Measurements from ENCODE around the gene TMCC3.

TMCC3 gene

DNA sequence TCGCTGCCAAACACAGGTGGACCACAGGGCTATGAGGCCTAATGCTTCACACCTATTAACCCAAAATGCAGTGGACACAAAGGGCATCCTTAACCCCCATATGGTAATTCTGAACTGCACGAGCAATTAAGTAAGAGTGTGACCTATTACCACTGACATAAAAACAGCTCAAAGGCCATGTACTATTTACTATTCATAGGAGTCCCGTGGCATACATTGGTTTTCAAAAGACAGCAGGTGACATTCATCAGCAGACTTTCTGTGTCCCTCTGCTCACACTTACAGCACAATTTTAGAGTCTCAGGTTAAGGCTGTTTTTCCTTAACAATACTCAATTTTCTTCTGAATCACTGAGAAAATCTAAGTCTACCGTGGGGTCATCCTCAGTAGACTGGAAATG, 23.1 kb upstream of the TMCC3 start:
- no peak for DNase-seq (ENCODE audit: low spot score)

DNA sequence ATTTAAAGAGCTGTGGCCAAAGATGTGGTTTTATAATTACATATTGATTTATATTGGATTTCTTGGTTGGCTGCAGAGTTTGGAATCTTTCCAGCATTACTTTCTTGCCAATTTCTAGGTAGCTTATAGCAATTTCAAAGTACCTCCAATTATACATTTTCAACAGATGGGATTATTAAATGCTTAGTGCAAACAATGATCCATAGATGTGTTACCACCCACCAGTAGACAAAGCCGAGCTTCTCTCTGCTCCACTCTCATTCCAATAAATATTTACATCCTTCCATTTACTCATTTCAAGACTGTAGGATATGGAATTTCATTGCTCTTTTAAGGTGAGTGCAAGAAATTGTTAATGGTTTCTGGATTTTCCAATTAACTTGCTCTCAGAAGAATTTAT, 21.6 kb upstream of the TMCC3 start:
- DNase-seq (ENCODE audit: low spot score), result no peak

DNA sequence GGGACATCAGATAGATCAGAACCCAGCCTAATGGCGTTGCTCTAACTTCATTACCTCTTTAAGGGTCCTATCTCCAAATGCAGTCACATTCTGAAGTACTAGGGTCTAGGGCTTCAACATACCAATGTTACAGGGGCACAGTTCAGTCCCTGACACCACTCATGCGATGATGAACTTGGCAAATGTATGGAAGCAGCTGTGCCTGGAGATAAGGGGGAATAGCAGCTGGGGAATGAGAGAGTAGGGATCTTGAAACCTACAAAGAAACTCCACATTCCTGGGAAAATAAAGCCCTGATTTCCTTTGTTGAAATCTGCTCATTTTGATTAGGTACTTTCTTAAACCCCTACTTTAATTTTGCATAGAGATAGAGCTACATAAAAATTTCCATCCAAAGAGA, 20.5 kb upstream of the TMCC3 start:
- DNase-seq (ENCODE audit: low spot score), result no peak

DNA sequence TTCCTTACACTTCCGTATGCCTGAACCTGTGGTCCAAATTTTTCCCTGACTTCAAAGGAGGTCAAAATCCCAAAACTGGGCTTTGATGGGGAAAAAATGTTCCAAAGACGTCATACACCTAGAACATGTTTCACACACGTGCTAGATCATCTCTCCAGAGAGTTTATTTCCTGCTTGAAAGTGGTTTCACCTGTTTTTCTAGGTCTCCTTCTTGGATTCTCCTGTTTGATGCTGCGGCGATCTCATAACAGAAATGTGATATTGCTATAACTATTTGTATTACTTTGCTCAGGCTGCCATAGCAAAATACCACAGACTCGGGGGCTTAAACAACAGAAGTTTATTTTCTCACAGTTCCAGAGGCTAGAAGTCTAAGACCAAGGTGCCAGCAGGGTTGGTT, 19.7 kb upstream of the TMCC3 start:
- DNase-seq (ENCODE audit: low spot score), result no peak

DNA sequence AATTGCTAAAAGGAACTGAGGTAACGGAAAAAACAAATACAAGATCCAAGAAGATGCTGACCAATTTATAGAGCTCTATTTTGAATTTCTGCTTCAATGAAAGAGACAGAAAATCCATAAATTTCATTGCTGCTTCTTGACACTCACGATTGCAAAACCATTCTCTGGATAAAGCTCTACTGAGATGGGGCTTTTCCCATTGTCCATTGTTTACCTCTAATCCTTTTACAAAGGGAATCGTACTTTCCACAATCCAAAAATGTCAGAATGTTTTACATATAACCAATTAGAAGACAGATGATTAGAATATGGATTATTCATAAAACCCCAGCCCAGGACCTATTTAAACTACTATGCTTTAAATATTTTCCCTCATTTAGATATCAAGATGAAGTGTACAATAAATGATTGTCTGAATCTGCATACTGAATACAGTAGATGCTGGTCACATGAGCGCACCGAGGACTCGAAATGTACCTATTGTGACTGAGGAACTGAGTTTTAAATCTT, 16.7 kb upstream of the TMCC3 start:
- no peak for DNase-seq (ENCODE audit: low spot score)

DNA sequence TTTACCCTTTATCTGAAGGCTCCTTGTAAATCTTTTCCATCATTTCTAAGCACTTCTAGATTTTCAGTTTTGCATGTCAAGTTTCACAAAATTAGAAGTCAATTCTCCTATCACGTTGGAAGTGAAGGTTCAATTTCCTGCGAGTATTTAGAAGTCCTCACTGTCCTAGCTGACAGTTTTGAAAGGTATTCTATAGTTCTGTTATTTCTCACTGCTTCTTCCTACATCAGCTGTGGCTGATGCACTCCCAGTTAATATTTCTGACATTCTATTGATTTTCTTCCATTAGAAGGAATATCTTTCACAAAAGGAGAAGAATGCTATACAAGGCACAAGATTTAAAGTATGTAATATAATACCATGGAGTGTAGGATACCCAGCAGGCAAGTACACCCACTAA, 15.8 kb upstream of the TMCC3 start:
- no peak for DNase-seq (ENCODE audit: low spot score)

DNA sequence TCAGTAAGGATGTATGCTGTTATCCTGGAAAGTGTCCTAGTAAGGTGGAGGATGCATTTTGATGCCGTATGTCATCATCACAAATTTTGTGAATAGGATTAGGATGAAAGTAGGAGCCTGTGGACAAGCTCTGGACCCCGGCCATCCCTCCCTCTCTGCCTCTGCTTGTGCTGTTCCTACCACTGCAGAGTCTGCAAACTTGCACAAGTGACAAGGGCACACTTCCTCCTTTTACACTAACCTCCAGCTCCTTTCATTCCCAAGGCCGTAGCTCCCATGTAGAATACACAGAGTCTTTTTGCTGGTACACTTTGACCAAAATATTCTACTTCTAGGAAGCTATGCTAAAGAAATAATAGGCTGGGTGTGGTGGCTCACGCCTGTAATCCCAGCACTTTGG, 13.3 kb upstream of the TMCC3 start:
- DNase-seq (ENCODE audit: low spot score), result no peak

DNA sequence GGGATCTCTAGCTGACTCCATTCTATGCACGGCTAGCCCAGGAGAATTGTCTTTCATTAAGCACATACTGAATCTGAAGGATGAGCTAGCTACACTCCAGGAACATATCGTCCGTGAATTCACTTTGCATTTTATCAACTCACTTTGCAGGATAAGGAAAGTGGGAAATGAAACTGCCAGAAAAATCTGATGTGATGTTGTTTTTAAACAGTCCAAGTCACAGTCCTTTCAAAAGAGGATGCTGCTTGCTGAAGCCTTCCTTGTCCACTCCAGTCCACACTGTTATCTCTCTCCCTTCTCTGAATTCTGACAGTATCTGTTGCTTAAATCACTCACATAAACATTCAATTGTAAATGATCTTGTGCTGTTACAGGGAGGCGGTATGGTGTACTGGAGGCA, 12.7 kb upstream of the TMCC3 start:
- no peak for DNase-seq (ENCODE audit: low spot score)

DNA sequence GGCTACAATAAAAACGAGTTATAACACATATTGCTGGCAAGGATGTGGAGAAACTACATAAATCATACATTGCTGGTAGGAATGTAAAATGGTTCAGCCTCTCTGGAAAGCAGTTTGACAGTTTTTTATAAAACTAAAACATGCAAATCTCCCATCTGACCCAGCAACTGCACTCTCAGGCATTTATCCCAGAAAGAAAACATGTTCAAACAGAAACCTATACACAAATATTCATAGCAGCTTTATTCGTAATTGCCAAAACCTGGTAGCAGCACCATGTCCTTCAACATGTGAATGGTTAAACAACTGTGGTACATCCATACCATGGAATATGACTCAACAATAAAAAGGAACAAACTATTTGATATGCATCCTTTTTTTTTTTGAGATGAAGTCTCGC, 10.1 kb upstream of the TMCC3 start:
- DNase-seq (ENCODE audit: low spot score), result no peak

DNA sequence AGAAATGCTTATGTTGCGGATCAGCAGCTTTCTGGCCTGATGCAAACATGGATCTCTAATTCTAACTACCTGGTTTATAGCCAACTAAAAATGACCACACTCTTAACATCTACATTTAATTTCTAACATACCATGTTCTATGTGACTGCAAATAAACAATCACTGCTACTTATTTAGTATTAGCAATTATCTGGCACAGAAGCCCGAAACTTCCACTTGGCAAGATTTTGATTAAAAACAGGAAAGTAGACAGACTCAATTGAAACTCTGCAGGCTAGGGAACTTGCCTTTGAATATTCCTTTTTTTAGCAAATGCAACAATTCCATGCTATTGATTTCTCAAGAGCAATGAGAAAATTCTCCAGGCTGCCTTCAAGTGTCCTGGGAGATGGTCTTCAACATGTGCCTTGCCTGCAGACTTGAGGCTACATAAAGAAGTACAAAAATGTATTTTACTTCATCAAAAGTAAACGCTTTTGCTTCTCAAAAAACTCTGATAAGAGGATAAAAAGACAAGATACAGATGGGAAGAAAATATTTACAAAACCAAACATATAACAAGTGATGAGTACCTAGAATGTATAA, 9.1 kb upstream of the TMCC3 start:
- no peak for DNase-seq (ENCODE audit: low spot score)

DNA sequence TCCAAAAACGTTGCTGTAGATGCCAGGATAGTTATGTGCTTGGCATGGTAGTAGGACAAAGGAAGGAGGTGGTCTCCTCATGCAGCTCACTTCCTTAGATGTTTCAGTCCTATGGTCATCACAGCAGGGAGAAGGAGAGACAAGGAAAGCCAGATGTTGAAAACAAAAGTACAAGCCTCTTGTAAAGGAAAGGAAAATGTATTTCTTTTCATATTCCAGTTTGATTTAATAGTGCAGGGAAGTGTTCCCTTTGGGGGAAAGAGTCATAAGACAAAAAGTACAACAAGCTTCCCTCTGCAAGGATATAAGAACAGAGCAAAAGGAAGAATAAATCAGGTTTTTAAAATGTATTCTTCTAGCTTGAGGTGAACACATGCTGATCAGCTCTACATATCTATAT, 8.6 kb upstream of the TMCC3 start:
- no peak for DNase-seq (ENCODE audit: low spot score)

DNA sequence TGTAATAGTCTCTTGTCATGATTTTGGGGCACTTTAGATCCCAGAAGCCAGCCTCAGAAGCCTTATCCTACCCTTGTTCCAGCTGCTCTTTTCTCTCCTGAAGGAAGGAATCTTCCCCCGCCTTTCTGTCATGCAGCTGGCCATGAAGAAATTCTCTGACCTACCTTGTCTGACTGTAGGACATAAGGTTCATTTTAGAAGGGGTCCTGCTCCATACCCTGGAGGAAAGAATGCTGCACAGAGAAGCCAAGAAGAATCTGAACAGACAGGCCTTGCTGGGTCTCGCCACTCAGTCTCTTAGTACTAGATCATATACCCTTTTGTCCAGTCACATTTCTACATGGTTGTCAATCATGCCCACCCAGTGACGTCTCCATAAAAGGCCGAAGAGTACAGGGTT, 6.2 kb upstream of the TMCC3 start:
- no peak for DNase-seq (ENCODE audit: low spot score)

DNA sequence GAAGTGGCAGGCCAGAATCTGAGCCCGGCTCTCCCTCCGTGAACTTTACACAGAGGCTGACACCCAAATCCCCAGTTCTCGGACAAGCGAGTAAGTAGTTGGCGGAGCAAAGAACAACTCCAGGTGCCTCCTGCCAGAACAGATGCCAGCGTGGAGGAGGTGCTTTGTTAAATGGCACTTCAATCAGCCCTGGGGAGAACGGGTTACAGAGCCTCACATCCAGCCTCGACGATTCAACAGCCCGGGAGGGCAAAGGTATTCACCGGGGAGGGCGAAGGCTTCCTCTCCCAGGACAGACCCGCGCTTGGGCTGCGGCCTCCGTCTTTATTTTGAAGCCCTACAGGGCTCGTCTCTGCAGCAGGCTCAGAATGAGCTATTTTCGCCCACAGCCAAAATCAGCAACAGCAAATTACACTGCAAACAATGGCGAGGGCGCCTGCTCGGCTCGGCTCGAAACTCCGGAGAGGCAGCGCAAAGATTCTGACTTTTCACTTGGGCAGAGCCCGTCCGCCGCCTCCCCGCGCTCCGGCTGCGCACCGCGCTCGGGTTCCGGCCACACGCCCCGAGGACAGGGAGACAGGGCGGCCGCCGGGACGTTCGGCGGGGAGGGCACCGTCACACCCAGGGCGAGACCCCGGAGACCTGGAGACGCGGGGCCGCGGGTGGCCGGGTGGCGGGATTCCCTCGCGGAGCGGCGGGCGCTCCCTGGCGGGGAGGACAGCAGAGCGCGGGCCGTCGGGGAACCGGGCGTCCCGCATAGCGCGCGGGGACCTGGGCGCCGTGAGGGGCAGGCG, 811 bp downstream of the TMCC3 start:
- DNase-seq (ENCODE audit: low spot score), result peak; percentile 56

DNA sequence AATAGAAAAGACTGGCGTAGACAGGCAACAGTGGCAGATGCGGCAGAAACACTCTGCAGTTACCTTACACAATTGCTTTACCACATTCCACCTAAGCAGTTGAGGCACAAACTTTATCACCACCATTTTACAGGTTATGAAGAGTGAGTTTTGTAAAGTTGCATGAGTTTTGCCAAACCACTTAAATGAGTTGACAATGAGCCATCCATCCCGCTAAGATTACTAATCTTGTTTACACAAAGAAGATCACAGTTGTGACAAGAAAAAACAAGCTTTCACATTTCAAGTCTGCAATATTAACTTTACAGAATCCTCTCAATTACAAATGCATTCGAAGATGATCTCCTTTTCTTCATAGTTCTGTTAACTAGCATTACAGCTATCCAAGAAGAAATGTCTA, 1.8 kb downstream of the TMCC3 start:
- DNase-seq (ENCODE audit: low spot score), result no peak

DNA sequence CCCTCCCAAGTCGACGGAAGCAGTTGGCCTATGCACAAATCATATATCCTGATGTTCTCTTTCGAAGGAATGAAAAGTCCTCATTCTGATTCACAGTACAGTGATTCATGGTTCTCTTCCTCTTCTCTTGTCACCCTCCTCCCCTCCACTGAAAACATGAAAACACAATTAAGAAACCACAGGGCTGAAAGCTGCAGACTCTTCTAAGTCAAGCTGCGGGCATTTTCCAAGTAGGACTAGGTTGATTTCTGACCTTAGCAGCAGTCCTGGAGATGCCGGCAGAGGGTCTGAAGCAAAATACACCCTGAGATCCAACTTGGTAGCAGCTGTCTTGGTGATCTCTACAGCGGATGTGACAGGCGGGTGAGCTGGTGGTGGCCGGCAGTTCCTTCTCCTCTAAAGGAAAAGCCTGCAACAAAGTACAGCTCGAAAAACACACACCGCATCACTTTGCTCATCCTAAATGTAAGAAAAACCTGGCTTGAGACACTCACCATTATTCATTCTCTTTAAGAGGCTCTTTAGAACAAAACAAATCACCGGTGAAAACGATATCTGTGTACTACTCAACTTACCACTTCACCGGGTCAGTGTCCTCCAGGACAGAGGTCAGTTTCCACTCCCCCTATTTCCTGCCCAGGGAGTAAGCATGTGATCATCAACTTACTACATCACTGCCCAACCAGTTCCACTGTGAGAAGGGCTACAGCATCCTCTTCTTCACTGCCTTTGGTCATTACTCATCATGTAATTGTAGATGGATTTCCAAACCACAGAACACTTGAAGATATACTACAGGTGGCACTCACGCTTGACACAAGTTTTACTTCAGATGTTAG, 6.0 kb downstream of the TMCC3 start:
- DNase-seq (ENCODE audit: low spot score), result no peak

DNA sequence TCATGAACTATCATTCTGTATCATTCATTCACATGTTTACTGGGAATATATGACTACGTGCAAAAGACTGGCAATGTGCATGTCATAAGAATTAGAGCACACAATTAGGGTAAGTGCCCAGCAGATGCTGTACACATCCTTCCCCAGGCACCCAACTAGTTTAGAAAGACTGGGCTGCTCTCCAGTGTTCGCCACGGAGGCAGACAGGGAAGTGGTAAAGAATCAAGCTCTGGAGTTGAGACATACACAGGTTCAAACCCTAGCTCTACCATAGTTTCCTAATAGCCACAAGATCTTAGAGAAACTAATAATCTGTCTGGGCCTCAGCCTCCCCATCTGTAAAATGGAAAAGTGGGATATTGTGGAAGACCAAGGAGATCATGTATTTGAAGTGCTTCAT, 6.8 kb downstream of the TMCC3 start:
- DNase-seq (ENCODE audit: low spot score), result no peak

DNA sequence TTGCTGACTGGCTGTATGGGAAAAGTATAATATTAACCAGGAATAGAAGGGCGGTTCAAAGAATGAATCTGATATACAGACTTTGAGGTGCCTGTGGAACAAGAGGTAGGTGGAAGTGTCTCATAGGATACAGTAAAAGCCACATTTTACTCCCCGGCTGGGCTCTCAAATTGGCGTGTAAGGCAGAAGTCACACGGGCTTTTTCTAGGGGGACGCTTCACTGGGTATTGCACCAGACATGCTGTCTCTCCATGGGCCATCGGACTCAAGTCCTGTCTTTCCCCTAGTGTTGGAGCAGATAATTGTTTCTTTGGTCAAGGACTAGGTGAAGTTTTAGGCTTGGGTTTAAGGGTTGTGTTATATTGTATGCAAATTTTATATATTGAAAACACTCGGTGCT, 9.1 kb downstream of the TMCC3 start:
- DNase-seq (ENCODE audit: low spot score), result no peak

DNA sequence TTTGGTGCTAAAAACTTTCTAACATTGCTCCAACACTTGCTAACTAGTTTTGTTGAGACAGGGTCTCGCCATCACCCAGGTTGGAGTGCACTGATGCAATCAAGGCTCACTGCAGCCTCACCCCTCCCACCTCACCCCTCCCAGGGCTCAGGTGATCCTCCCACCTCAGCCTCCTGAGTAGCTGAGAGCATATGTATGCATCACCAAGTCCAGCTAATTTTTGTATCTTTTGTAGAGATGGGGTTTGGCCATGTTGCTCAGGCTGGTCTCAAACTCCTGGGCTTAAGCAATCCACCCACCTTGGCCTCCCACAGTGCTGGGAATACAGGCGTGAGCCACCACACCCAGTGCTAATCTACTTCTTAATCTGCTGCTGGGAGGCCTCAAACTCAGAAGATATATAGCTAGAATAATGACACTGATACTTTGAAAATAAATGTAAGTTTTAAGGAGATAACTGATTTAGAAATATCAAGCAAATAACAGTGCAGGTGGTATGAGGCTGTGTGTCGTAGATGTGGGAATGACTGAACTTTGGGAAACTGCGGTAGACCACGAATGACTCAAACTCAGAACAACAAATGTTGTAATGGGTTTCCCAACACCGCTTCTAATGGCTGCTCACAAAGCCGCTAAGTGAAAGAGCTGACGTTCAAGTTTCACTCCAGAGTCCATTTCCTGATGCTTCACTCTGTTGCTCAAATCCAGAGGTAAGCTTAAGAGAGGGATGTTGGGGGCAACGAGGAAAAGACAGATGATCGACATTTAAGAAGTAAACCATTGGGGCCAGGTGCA, 10.0 kb downstream of the TMCC3 start:
- no peak for DNase-seq (ENCODE audit: low spot score)

DNA sequence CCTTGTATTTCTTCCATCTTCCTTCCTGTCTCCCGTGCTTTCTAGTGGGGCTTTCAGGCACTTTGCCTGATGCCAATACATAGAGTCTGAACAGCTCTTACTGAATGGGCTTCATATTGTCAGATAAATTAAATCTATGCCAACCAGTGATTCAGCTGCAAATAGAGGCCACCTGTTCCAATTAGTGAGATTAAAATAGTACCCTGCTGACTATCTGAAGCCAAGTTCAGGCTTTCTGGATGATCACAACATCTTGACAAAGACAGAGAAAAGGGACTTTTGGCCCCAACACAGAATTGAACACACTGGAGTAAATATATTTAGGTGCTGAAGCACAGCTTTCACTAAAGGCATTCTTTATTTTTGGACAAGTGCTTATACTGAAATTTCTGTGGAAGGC, 11.8 kb downstream of the TMCC3 start:
- DNase-seq (ENCODE audit: low spot score), result no peak

DNA sequence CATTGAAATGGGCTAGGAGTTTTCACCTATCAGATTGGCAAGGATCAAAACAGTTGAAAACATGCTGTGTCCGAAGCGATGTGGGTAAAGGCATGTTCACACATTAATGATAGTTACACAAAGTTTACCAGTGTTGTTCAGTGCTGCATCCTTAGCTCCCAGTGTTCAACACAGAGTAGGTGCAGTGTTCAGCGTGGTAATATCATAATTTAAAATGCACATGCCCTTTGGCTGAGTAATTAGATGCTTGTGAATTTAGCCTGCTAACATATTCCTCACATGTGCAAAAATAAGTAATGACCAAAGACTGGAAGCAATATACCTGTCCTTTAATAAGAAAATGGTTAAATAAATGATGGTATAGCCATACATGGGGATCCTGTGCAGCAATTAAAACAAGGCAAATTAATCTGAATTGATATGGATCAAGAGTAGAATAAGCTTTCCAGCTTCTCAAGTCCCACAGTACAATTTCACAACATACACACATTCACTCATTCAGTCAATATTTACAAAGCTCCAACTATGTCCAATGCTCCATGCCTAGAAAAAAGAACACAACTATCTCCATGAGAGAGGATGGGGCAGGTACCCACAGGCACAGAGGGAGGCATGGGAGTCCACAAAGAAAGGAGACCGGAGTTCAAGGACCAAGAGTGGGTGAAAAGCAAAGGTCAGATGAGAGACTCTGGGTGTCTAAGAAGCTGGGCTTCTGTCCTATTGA, 12.8 kb downstream of the TMCC3 start:
- DNase-seq (ENCODE audit: low spot score), result no peak

DNA sequence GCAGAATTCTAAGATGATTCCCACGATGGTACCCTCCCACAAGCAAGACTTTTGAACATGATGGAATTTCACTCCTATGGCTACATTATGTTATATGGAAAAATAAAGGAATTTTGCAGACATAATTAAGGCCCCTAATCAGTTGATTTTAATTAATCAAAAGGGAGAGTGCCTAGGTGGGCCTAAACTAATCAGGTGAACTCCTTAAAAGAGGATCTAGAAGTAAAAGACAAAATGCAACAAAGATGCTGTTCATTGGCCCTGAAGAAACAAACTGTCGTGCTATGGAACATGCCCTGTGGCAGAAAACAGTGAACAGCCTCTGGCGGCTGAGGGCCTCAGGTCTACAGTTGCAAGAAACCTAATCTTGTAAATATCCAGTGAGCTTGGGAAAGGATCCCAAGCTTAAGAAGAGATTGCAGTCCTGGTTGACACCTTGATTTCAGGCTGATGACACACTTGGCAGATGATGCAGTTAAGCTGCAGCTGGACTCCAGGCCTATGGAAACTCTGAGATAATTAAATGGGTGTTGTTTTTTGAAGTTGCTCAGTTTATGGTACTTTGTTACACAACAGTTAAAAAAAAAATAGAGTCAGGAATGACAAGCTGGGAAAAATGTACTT, 13.8 kb downstream of the TMCC3 start:
- no peak for DNase-seq (ENCODE audit: low spot score)

Measured in HuH-7.5 (cell line).